GM12865 (cell line): ENCODE data around the gene SPRED3.
A peak's percentile ranks its signal among the peaks of the same experiment; 100 is the strongest.

Experiments
- DNase-seq: peaks from one replicate; pipeline ENCODE4 v3.0.0; 2010; ENCODE audit warnings: low read depth
- H3K4me3 ChIP-seq: 2 replicates; pipeline ENCODE4 v1.5.1; 2011; ENCODE audit warnings: mild to moderate bottlenecking, low read depth, low read length, control low read depth
- CTCF ChIP-seq: IDR thresholded peaks from 2 replicates; pipeline ENCODE4 v1.5.1; 2011; ENCODE audit warnings: low read length, control low read depth, low read depth, inconsistent platforms; ENCODE audit not compliant: insufficient read depth; ENCODE audit errors: missing control alignments

Gene SPRED3

GRCh38 chr19:38391911-38392464 lies 3.5 kb downstream of the SPRED3 start:
- no peak for TF ChIP-seq CTCF
- DNase-seq = no peak
- H3K4me3 ChIP-seq = no peak overlapping the region

- no peak for TF ChIP-seq CTCF
- H3K4me3 ChIP-seq = no peak overlapping the region
- DNase-seq = no peak
These were observed 4.3 kb downstream of the SPRED3 start for GRCh38 chr19:38392707-38393308.

GRCh38 chr19:38394488-38394887 lies 6.0 kb downstream of the SPRED3 start:
- no peak overlapping the region for H3K4me3 ChIP-seq
- DNase-seq = peak; percentile 38
- TF ChIP-seq CTCF = no peak

- no peak for TF ChIP-seq CTCF
- no peak overlapping the region for H3K4me3 ChIP-seq
- DNase-seq = no peak
These were observed 7.1 kb downstream of the SPRED3 start for GRCh38 chr19:38395381-38396114.

- DNase-seq = no peak
- H3K4me3 ChIP-seq = no peak overlapping the region
These were observed 10.6 kb downstream of the SPRED3 start for GRCh38 chr19:38399081-38399480.

GRCh38 chr19:38399537-38399936 lies 11.0 kb downstream of the SPRED3 start:
- H3K4me3 ChIP-seq = no peak overlapping the region
- TF ChIP-seq CTCF = no peak
- DNase-seq = no peak

More at GRCh38 chr19:38399081-38399480, 10.6 kb downstream of the SPRED3 start:
- no peak for TF ChIP-seq CTCF

- DNase-seq = no peak
- H3K4me3 ChIP-seq = no peak overlapping the region
- no peak for TF ChIP-seq CTCF
These were observed 11.9 kb downstream of the SPRED3 start for GRCh38 chr19:38400361-38400760.
